Left ventricle myocardium inferior (tissue), 1 donor: ENCODE measurements around the gene MGLL. TPM values are rescaled to one million over a fixed set of nuclear protein-coding genes. Genes with fewer than 3 reads are reported as not detected.

Source experiments
- DNase-seq: peaks from one replicate; pipeline ENCODE4 v3.0.0-alpha.2; 2020
- H3K27ac ChIP-seq: fragments of 200-600 bp; replicated peaks from 2 replicates; pipeline ENCODE4 v1.8.0; 2021
- H3K27me3 ChIP-seq: fragments of 200-600 bp; 2 replicates; pipeline ENCODE4 v1.8.0; 2021; ENCODE audit warnings: low read depth
- H3K36me3 ChIP-seq: fragments of 200-600 bp; 2 replicates; pipeline ENCODE4 v1.8.0; 2021
- H3K4me1 ChIP-seq: fragments of 200-600 bp; 2 replicates; pipeline ENCODE4 v1.8.0; 2021
- H3K4me3 ChIP-seq: fragments of 200-600 bp; 2 replicates; pipeline ENCODE4 v1.8.0; 2021; ENCODE audit warnings: mild to moderate bottlenecking, moderate library complexity
- H3K9me3 ChIP-seq: fragments of 200-600 bp; replicated peaks from 2 replicates; pipeline ENCODE4 v1.8.0; 2021
- CTCF ChIP-seq: fragments of 200-600 bp; IDR thresholded peaks from 2 replicates; pipeline ENCODE4 v1.8.0; 2021; ENCODE audit warnings: antibody characterized with exemption, mild to moderate bottlenecking, borderline replicate concordance
- intact Hi-C: fragments of 100-400 bp; cut with micrococcal nuclease; formaldehyde crosslinking; loops from one replicate; pipeline ENCODE4 v1.11.0; 2022
- total RNA-seq: library from RNA; stranded (reverse); fragmentation: NEBNext Ultra II Directional; extraction: Animal tissue kit (Norgen Biotek cat#: 25700); gene quantifications from one replicate; pipeline ENCODE4 v1.2.1, GENCODE V29; 2021
- donor health status: DM: no; HTN: yes; CAD: no; lungs with severe emphysema.

Gene MGLL
- total RNA-seq, 1 donor from 2014 or later = 67.0 TPM

GRCh38 chr3:127732303-127732702, 90.0 kb downstream of the MGLL start:
- intact Hi-C loops = no loop called here
- Histone ChIP-seq H3K27ac (peak overlapping the region; percentile 96), H3K9me3 (no peaks in the 10 kb centered on the region), H3K4me1 (peaks cover 90% of the 10 kb centered on the region), H3K4me3 (no peak overlapping the region), H3K27me3 (no peaks in the 10 kb centered on the region), H3K36me3 (peaks cover 11% of the 10 kb centered on the region)
- TF ChIP-seq CTCF = no peak
- DNase-seq = no peak

DNA sequence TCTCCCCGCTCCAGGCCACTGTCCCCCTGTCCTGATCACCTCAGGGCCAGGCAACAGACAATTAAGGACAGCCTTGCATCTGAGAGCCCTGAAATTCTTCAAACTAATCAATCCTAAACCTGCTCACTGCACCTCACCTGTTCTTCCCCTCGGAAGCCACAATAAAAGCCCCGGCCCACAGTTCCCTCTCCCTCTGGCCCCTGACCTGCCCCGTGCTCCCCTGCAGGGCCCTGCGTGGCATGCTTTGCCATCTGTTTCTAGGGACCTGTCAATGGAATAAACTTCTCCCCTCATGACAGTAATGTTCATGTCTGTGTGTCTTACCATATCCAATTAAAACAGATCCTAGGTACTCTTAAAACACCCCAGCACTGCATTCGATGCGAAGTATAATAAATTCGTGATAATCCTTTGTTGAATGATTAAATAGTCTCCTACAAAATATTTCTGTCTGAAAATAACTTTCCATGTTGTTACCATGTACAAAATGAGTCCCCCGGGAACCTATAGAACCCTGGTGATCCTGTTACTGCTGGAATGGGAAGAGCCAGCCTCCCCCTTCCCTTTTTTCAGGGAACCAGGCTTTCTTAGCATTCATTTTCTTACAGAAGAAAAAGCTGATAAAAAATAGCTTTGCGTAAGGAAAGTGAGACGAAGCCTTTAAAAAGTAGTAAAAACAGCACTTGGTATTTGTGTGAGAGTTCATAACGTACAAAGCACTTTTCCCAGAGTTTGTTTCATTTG, 90.6 kb downstream of the MGLL start:
- Histone ChIP-seq H3K9me3 (no peaks in the 10 kb centered on the region), H3K36me3 (peaks cover 11% of the 10 kb centered on the region), H3K4me3 (no peak overlapping the region), H3K27me3 (no peaks in the 10 kb centered on the region), H3K27ac (peak overlapping the region; percentile 96), H3K4me1 (peaks cover 87% of the 10 kb centered on the region)
- intact Hi-C loops = no loop called here
- DNase-seq = no peak
- TF ChIP-seq CTCF = no peak

GRCh38 chr3:127730666-127731295, 91.5 kb downstream of the MGLL start:
- Histone ChIP-seq H3K36me3 (peaks cover 11% of the 10 kb centered on the region), H3K27ac (peak overlapping the region; percentile 96)
- no peak for DNase-seq

GRCh38 chr3:127730171-127730570, 92.1 kb downstream of the MGLL start:
- Histone ChIP-seq H3K27me3 (no peaks in the 10 kb centered on the region), H3K27ac (peak overlapping the region; percentile 96), H3K36me3 (peaks cover 11% of the 10 kb centered on the region), H3K9me3 (no peaks in the 10 kb centered on the region), H3K4me1 (peaks cover 85% of the 10 kb centered on the region), H3K4me3 (no peak overlapping the region)
- TF ChIP-seq CTCF = no peak
- intact Hi-C loops = no loop called here
- DNase-seq = no peak

More at GRCh38 chr3:127730666-127731295, 91.5 kb downstream of the MGLL start:
- H3K4me1 ChIP-seq = peaks cover 85% of the 10 kb centered on the region
- TF ChIP-seq CTCF = no peak
- intact Hi-C loops = no loop called here
- H3K4me3 ChIP-seq = no peak overlapping the region
- no peaks in the 10 kb centered on the region for H3K9me3 ChIP-seq
- no peaks in the 10 kb centered on the region for H3K27me3 ChIP-seq

GRCh38 chr3:127729556-127730056, 92.7 kb downstream of the MGLL start:
- peak overlapping the region; percentile 96 for H3K27ac ChIP-seq
- H3K27me3 ChIP-seq = no peaks in the 10 kb centered on the region
- H3K4me1 ChIP-seq = peaks cover 85% of the 10 kb centered on the region
- intact Hi-C loops = no loop called here
- no peak overlapping the region for H3K4me3 ChIP-seq
- no peak for TF ChIP-seq CTCF
- DNase-seq = no peak
- H3K36me3 ChIP-seq = peaks cover 11% of the 10 kb centered on the region
- H3K9me3 ChIP-seq = no peaks in the 10 kb centered on the region
